Measurements from ENCODE around the gene EPHB6.

DNA sequence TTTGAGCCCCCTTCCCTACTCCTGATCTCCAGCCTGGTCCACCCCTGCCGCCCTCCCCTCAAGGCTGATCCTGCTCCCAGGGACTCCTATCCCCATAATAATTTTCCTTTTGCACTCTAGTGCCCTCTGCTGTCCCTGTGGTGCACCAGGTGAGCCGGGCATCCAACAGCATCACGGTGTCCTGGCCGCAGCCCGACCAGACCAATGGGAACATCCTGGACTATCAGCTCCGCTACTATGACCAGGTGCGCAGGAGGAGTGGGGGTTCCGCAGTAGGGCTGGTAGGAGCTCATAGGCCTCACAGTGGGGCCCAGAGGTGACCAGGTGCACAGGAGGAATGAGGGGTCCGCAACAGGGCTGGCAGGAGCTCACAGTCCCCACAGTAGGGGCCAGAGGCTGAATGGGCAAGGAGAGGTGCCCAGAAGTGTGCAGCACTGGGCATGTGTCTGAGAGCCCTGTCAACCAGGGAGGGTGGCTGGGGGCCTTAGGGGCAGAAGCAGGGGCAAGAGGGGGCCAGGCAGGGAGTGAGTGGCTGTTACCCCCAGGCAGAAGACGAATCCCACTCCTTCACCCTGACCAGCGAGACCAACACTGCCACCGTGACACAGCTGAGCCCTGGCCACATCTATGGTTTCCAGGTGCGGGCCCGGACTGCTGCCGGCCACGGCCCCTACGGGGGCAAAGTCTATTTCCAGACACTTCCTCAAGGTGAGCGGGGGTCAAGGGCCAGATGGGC is 11.7 kb downstream of the EPHB6 start:
- TF ChIP-seq, protein P1, sequence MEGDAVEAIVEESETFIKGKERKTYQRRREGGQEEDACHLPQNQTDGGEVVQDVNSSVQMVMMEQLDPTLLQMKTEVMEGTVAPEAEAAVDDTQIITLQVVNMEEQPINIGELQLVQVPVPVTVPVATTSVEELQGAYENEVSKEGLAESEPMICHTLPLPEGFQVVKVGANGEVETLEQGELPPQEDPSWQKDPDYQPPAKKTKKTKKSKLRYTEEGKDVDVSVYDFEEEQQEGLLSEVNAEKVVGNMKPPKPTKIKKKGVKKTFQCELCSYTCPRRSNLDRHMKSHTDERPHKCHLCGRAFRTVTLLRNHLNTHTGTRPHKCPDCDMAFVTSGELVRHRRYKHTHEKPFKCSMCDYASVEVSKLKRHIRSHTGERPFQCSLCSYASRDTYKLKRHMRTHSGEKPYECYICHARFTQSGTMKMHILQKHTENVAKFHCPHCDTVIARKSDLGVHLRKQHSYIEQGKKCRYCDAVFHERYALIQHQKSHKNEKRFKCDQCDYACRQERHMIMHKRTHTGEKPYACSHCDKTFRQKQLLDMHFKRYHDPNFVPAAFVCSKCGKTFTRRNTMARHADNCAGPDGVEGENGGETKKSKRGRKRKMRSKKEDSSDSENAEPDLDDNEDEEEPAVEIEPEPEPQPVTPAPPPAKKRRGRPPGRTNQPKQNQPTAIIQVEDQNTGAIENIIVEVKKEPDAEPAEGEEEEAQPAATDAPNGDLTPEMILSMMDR (IDR thresholded peaks at IDR 0.05) = peak in 5 of 6 experiments; percentile 50 to 65 (median 56)
- TF ChIP-seq POLR2A (IDR thresholded peaks at IDR 0.05) = no peak
